ENCODE results near the gene PLAC8L1. TPM values are rescaled to one million over a fixed set of nuclear protein-coding genes. Genes with fewer than 3 reads are reported as not detected.

PLAC8L1 gene
- total RNA-seq, 2 experiments from 2014 or later = 0.28 to 2.1 TPM

DNA sequence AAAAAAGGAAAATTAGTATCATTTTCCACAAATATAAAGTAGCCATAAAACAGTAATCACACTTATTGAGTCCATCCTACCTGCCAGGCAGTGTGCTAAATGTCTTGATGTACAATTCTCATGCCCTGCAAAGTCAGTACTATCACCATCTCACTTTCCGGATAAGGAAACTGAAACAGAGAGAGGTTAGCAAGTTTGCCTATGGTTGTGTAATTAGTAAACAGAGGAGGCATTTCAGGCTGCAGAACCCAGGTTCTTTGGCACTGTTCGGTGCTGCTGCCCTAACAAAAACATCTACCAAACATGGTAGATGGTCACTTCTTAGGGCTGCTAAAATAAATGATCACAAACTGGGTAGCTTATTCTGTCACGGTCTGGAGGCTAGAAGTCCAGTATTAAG is 22.6 kb downstream of the PLAC8L1 start:
- Histone ChIP-seq H3K9me2 (ENCODE audit: insufficient read depth, low read length) (no peaks in the 10 kb centered on the region), H4K20me1 (ENCODE audit: insufficient read depth, low read length) (no peaks in the 10 kb centered on the region), H3K79me2 (ENCODE audit: insufficient read depth, low read depth, low read length) (no peaks in the 10 kb centered on the region), H2AFZ (ENCODE audit: low read length) (no peak overlapping the region), H3K4me3 (ENCODE audit: low read depth, low read length, poor library complexity, severe bottlenecking) (no peak overlapping the region), H3K4me1 (ENCODE audit: insufficient read depth, low read length, poor library complexity, severe bottlenecking) (peaks cover 8% of the 10 kb centered on the region), H3K36me3 (ENCODE audit: insufficient read depth, low read length) (no peaks in the 10 kb centered on the region), H3K27ac (ENCODE audit: low read depth, low read length, poor library complexity, severe bottlenecking) (no peak overlapping the region), H3K4me2 (ENCODE audit: low read length) (0 out of 2 replicates have a peak overlapping the region, but pooled peaks have one; percentile 14), H3K9me3 (ENCODE audit: low read length) (no peaks in the 10 kb centered on the region)
- POLR2A ChIA-PET = no interaction called here
- no TSS peak for BruUV-seq (replicated peaks)
- intact Hi-C loops (cut with micrococcal nuclease; ENCODE audit: unreplicated experiment) = no loop called here
- TF ChIP-seq, protein P1, sequence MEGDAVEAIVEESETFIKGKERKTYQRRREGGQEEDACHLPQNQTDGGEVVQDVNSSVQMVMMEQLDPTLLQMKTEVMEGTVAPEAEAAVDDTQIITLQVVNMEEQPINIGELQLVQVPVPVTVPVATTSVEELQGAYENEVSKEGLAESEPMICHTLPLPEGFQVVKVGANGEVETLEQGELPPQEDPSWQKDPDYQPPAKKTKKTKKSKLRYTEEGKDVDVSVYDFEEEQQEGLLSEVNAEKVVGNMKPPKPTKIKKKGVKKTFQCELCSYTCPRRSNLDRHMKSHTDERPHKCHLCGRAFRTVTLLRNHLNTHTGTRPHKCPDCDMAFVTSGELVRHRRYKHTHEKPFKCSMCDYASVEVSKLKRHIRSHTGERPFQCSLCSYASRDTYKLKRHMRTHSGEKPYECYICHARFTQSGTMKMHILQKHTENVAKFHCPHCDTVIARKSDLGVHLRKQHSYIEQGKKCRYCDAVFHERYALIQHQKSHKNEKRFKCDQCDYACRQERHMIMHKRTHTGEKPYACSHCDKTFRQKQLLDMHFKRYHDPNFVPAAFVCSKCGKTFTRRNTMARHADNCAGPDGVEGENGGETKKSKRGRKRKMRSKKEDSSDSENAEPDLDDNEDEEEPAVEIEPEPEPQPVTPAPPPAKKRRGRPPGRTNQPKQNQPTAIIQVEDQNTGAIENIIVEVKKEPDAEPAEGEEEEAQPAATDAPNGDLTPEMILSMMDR (conservative IDR thresholded peaks at IDR 0.05; ENCODE audit: low read length) = no peak
- TF ChIP-seq EZH2phosphoT487 (IDR thresholded peaks at IDR 0.05; ENCODE audit: borderline replicate concordance, low read depth, low read length) = no peak
- CTCF ChIA-PET (ENCODE audit: unreplicated experiment) = no interaction called here
- no peak for DNase-seq (ENCODE audit: low spot score)

DNA sequence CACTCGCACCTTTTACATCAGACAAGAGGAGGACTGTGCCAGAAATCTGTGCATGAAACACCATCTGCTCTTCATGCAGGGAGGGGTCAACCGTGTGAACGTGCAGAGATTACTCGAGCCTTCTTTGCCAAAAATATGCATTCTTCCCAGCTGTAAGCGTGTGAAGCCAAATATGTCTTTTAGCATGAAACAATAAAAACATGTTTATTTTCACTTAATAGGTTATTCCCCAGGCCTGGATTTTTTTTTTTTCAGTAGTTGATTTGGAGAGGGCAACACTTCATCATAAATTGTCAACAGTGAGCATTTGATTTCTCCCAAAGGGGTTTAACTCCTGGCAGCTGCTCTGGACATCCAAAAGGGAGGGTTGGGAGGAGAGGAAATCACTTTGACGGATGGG is 23.8 kb downstream of the PLAC8L1 start:
- Histone ChIP-seq H3K4me2 (ENCODE audit: low read length) (no peak overlapping the region), H3K9me3 (ENCODE audit: low read length) (no peaks in the 10 kb centered on the region), H3K27ac (ENCODE audit: low read depth, low read length, poor library complexity, severe bottlenecking) (no peak overlapping the region), H3K4me3 (ENCODE audit: low read depth, low read length, poor library complexity, severe bottlenecking) (no peak overlapping the region), H3K4me1 (ENCODE audit: insufficient read depth, low read length, poor library complexity, severe bottlenecking) (peaks cover 8% of the 10 kb centered on the region), H3K9me2 (ENCODE audit: insufficient read depth, low read length) (no peaks in the 10 kb centered on the region), H3K36me3 (ENCODE audit: insufficient read depth, low read length) (no peaks in the 10 kb centered on the region), H2AFZ (ENCODE audit: low read length) (no peak overlapping the region), H3K79me2 (ENCODE audit: insufficient read depth, low read depth, low read length) (no peaks in the 10 kb centered on the region), H4K20me1 (ENCODE audit: insufficient read depth, low read length) (no peaks in the 10 kb centered on the region)
- DNase-seq (ENCODE audit: low spot score) = no peak
- TF ChIP-seq, protein P1 (conservative IDR thresholded peaks at IDR 0.05; ENCODE audit: low read length) = no peak
- no peak for TF ChIP-seq EZH2phosphoT487 (IDR thresholded peaks at IDR 0.05; ENCODE audit: borderline replicate concordance, low read depth, low read length)
- intact Hi-C loops (cut with micrococcal nuclease; ENCODE audit: unreplicated experiment) = no loop called here
- CTCF ChIA-PET (ENCODE audit: unreplicated experiment) = no interaction called here
- no TSS peak for BruUV-seq (replicated peaks)
- POLR2A ChIA-PET = no interaction called here

DNA sequence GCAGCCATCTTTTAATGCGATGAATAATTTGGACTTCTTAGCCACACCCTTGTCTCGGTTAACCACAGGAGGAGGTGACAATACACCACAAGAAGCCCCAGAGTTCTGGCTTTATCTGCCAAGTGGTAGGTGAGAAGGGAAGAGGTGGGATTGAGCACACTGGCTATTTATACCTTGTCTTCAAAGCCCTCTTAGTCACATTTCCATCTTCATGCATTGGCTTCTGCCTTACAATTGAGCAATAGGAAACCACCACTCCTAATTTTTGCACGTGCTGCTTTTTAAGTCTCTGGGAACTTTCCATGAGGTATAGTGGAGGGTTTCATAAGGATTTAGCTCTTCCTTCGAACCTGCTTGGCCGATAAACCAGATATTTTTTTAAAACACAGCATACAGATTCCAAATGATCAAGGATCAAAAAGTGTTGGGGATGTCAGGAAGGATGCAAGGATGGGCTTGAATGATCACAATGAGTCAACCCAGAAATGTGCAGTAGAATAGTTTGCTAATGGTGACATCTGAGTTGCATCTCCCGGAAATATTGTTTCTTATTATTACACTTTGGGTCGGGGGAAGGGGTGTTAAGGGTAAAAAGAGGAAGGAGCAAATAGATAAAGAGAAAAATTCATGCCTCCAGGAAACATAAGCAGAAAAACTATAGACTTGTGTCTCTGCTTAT is 25.5 kb downstream of the PLAC8L1 start:
- ChIA-PET CTCF (ENCODE audit: unreplicated experiment) (no interaction called here), POLR2A (interaction anchor here (0.7 kb wide), 1 partner anchor 29 kb away, joined by 3 read pairs; no protein-coding TSS in a partner anchor)
- Histone ChIP-seq H4K20me1 (ENCODE audit: insufficient read depth, low read length) (no peaks in the 10 kb centered on the region), H3K4me2 (ENCODE audit: low read length) (peak overlapping the region; percentile 4; the same call in 1 of the 2 replicates), H2AFZ (ENCODE audit: low read length) (no peak overlapping the region), H3K27ac (ENCODE audit: low read depth, low read length, poor library complexity, severe bottlenecking) (no peak overlapping the region), H3K79me2 (ENCODE audit: insufficient read depth, low read depth, low read length) (no peaks in the 10 kb centered on the region), H3K4me3 (ENCODE audit: low read depth, low read length, poor library complexity, severe bottlenecking) (no peak overlapping the region), H3K9me2 (ENCODE audit: insufficient read depth, low read length) (no peaks in the 10 kb centered on the region), H3K9me3 (ENCODE audit: low read length) (no peaks in the 10 kb centered on the region), H3K4me1 (ENCODE audit: insufficient read depth, low read length, poor library complexity, severe bottlenecking) (peaks cover 8% of the 10 kb centered on the region), H3K36me3 (ENCODE audit: insufficient read depth, low read length) (no peaks in the 10 kb centered on the region)
- no TSS peak for BruUV-seq (replicated peaks)
- TF ChIP-seq, protein P1 (conservative IDR thresholded peaks at IDR 0.05; ENCODE audit: low read length) = no peak
- TF ChIP-seq EZH2phosphoT487 (IDR thresholded peaks at IDR 0.05; ENCODE audit: borderline replicate concordance, low read depth, low read length) = no peak
- intact Hi-C loops (cut with micrococcal nuclease; ENCODE audit: unreplicated experiment) = no loop called here
- DNase-seq (ENCODE audit: low spot score) = no peak
